ENCODE data around the gene SMARCD1.
"Not testable (repeated sequence)": the region's sequence is repeated elsewhere in the genome, so short reads cannot be mapped to it uniquely, and the experiment has no call there.

The SMARCD1 gene

DNA sequence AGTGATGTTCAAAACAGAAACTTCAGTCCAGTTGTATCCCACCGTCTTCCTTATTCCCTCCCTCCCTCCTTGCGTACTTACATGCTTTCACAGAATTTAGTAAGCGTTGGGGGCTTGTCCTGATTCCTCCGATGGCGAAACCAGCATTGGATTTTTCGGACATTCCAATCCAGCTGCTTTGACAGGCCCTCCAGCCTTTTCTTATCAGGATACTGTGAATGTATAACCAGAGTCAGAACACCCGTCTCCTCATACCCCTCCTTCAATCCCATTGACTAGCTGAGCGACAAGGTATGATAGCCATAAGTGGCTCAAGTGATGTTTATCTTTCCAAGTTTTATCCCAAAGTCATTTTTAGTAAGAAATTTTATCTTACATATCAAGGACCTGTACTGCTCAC lies 57.9 kb downstream of the SMARCD1 start:
- no peak for DNase-seq (ENCODE audit: low read depth in 2 of 2)

DNA sequence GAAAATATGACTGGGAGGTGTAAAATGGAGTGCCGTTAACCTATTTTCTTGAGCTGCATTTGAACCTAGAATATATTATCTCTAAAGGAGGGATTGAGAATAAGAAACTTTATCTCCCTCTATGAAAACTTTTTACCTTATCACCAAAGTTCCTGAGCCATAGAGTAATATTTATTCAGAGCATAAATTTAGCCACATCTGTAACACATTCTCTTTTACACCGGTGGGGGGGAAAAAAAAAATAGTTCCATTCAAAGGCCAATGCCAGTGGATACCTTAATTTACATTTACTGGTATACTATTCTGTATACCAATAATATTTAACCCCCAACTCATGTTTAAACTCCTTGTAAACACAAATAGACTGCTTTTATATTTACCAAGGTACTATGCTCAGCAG lies 60.3 kb downstream of the SMARCD1 start:
- DNase-seq (ENCODE audit: low read depth in 2 of 2) = no peak

DNA sequence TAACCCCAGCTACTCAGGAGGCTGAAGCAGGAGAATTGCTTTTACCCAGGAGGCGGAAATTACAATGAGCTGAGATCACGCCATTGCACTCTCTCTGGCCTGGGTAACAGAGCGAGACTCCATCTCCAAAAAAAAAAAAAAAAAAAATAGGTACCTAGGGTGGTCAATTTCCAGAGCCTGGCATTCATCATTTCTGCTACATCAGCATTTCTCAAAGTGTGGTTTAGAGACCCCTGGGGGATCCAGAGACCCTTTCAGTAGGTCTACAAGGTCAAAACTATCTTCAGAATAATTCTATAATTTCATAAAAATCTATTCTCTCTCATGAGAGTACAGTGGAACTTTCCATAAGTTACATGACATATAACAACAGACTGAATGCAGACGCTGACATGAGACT lies 62.1 kb downstream of the SMARCD1 start:
- DNase-seq (ENCODE audit: low read depth in 2 of 2) = no peak

- DNase-seq (ENCODE audit: low read depth in 2 of 2) = not testable (repeated sequence)
Measured at GRCh38 chr12:50148011-50148410, 62.9 kb downstream of the SMARCD1 start.

DNA sequence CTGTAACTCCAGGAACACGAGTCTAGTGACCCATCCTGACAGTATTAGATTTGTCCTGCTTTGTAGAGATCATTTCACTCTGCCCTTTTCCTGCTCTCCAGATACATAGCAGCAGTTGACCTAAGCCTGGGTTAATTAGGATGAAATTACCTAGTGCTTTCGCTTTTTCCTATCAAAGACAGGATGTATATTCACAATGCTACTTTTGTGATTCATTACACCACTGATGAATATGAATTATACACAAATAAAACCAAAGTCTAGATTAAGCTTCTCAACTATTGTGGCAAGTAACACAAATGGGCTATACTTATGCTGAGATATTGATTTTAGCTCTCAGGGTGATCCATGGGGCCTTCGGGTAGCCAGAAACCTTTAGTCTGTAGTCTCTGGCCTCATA lies 64.2 kb downstream of the SMARCD1 start:
- no peak for DNase-seq (ENCODE audit: low read depth in 2 of 2)
